IMR-90 (cell line): Measurements from ENCODE around the gene CPN1. TPM values are rescaled to one million over a fixed set of nuclear protein-coding genes. Genes with fewer than 3 reads are reported as not detected.
A peak's percentile ranks its signal among the peaks of the same experiment; 100 is the strongest.

Experiments
- ATAC-seq: fragments of 200-7000 bp; cut with Tn5 transposase; 2 replicates; pipeline ENCODE4 v1.9.1; 2020; ENCODE audit warnings: low read depth, mild to moderate bottlenecking, moderate library complexity
- BruUV-seq: library from RNA; stranded (reverse); fragments of 400-500 nt; replicated peaks from 2 replicates; lab custom pipeline; 2021; lab: Mats Ljungman, UMichigan
- CTCF ChIA-PET: fragments of 300-600 bp; formaldehyde crosslinking; extraction: SDS; loops from one replicate; lab custom pipeline; 2021; ENCODE audit warnings: antibody characterized with exemption; lab: Yijun Ruan, JAX
- POLR2A ChIA-PET: fragments of 300-600 bp; sonication (Branson Sonifier 250); formaldehyde crosslinking; loops from one replicate; lab custom pipeline; 2022; ENCODE audit warnings: antibody characterized with exemption; ENCODE audit not compliant: unreplicated experiment; lab: Charles Lee
- DNase-seq: peaks from one replicate; pipeline ENCODE4 v3.0.0; 2013
- H2AFZ ChIP-seq: replicated peaks from 2 replicates; pipeline ENCODE3; 2013; ENCODE audit warnings: low read length, mild to moderate bottlenecking; ENCODE audit not compliant: poor library complexity
- H2AK5ac ChIP-seq: 2 replicates; pipeline ENCODE4 v1.6.1; 2013; ENCODE audit warnings: low read depth, low read length, inconsistent platforms
- H2AK9ac ChIP-seq: replicated peaks from 2 replicates; pipeline ENCODE3; 2013; ENCODE audit warnings: mild to moderate bottlenecking, low read depth, low read length, moderate library complexity; ENCODE audit not compliant: poor library complexity
- H2BK120ac ChIP-seq: 2 replicates; pipeline ENCODE4 v1.6.1; 2013; ENCODE audit warnings: low read depth, low read length, inconsistent platforms
- H2BK15ac ChIP-seq: 3 replicates; pipeline ENCODE4 v1.6.1; 2013; ENCODE audit warnings: low read depth, low read length, inconsistent platforms
- H2BK20ac ChIP-seq: 2 replicates; pipeline ENCODE4 v1.6.1; 2013; ENCODE audit warnings: low read depth, mild to moderate bottlenecking, inconsistent platforms, low read length, moderate library complexity
- H2BK5ac ChIP-seq: 2 replicates; pipeline ENCODE4 v1.6.1; 2013; ENCODE audit warnings: mild to moderate bottlenecking, low read depth, low read length, inconsistent platforms; ENCODE audit not compliant: poor library complexity, severe bottlenecking
- H3K14ac ChIP-seq: replicated peaks from 2 replicates; pipeline ENCODE4 v1.6.1; 2013; ENCODE audit warnings: low read depth, low read length, inconsistent platforms
- H3K18ac ChIP-seq: 2 replicates; pipeline ENCODE4 v1.6.1; 2013; ENCODE audit warnings: low read depth, low read length, control low read depth
- H3K23ac ChIP-seq: 2 replicates; pipeline ENCODE4 v1.6.1; 2013; ENCODE audit warnings: low read depth, low read length, inconsistent platforms
- H3K27ac ChIP-seq: 2 replicates; pipeline ENCODE4 v1.5.1; 2013; ENCODE audit warnings: mild to moderate bottlenecking, control low read depth, low read length; ENCODE audit not compliant: insufficient read depth
- H3K27me3 ChIP-seq: 2 replicates; pipeline ENCODE4 v1.6.1; 2013; ENCODE audit warnings: low read length; ENCODE audit not compliant: control insufficient read depth, insufficient read depth
- H3K36me3 ChIP-seq: 2 replicates; pipeline ENCODE4 v1.6.1; 2013; ENCODE audit warnings: low read length, mixed read lengths; ENCODE audit not compliant: control insufficient read depth, insufficient read depth
- H3K4ac ChIP-seq: 2 replicates; pipeline ENCODE4 v1.6.1; 2013; ENCODE audit warnings: low read depth, low read length, inconsistent platforms
- H3K4me1 ChIP-seq: 2 replicates; pipeline ENCODE4 v1.6.1; 2013; ENCODE audit warnings: low read length, mixed read lengths; ENCODE audit not compliant: control insufficient read depth, insufficient read depth
- H3K4me2 ChIP-seq: 2 replicates; pipeline ENCODE4 v1.6.1; 2013; ENCODE audit warnings: low read depth, mild to moderate bottlenecking, control low read depth, low read length, moderate library complexity
- H3K4me3 ChIP-seq: 2 replicates; pipeline ENCODE4 v1.5.1; 2013; ENCODE audit warnings: low read depth, mild to moderate bottlenecking, control low read depth, low read length, moderate library complexity; ENCODE audit not compliant: insufficient read depth
- H3K56ac ChIP-seq: 2 replicates; pipeline ENCODE4 v1.6.1; 2013; ENCODE audit warnings: low read length, inconsistent platforms; ENCODE audit not compliant: insufficient read depth; ENCODE audit errors: extremely low read depth
- H3K79me1 ChIP-seq, 2 experiments: 2 replicates each; pipeline ENCODE4 v1.6.1; 2013; ENCODE audit warnings: low read length in 2 of 2, inconsistent platforms in 1 of 2, low read depth in 1 of 2
- H3K9ac ChIP-seq: 2 replicates; pipeline ENCODE4 v1.6.1; 2013; ENCODE audit warnings: low read depth, low read length, control low read depth
- H3K9me1 ChIP-seq: 2 replicates; pipeline ENCODE4 v1.6.1; 2013; ENCODE audit warnings: low read length, inconsistent platforms; ENCODE audit not compliant: insufficient read depth
- H3K9me3 ChIP-seq: 2 replicates; pipeline ENCODE4 v1.6.1; 2013; ENCODE audit warnings: low read length; ENCODE audit not compliant: control insufficient read depth, insufficient read depth
- H4K20me1 ChIP-seq: 2 replicates; pipeline ENCODE4 v1.6.1; 2013; ENCODE audit warnings: low read length, inconsistent platforms; ENCODE audit not compliant: insufficient read depth
- H4K5ac ChIP-seq: 2 replicates; pipeline ENCODE4 v1.6.1; 2013; ENCODE audit warnings: mild to moderate bottlenecking, low read depth, low read length, control low read depth
- H4K8ac ChIP-seq, 2 experiments: 2 replicates each; pipeline ENCODE4 v1.6.1; 2013; ENCODE audit warnings: low read depth in 2 of 2, low read length in 2 of 2, control low read depth in 1 of 2, inconsistent platforms in 1 of 2
- H4K91ac ChIP-seq: 2 replicates; pipeline ENCODE4 v1.6.1; 2013; ENCODE audit warnings: low read depth, low read length, inconsistent platforms; ENCODE audit not compliant: insufficient read depth
- BHLHE40 ChIP-seq: fragments of 150-350 bp; IDR thresholded peaks from 2 replicates; pipeline ENCODE4 v1.6.1; 2016; ENCODE audit warnings: mild to moderate bottlenecking, low read depth, low read length
- CEBPB ChIP-seq: IDR thresholded peaks from 2 replicates; pipeline ENCODE4 v1.6.1; 2012; ENCODE audit warnings: low read depth, low read length, improper control_type of control experiment
- ELK1 ChIP-seq: fragments of 150-350 bp; IDR thresholded peaks from 2 replicates; pipeline ENCODE4 v1.6.1; 2016; ENCODE audit warnings: low read depth, mild to moderate bottlenecking, low read length, moderate library complexity, borderline replicate concordance
- FOS ChIP-seq: fragments of 150-350 bp; IDR thresholded peaks from 2 replicates; pipeline ENCODE4 v1.6.1; 2016; ENCODE audit warnings: low read depth, low read length
- MAFK ChIP-seq: IDR thresholded peaks from 2 replicates; pipeline ENCODE4 v1.6.1; 2012; ENCODE audit warnings: low read depth, low read length, improper control_type of control experiment
- MAZ ChIP-seq: IDR thresholded peaks from 2 replicates; pipeline ENCODE4 v1.6.1; 2012; ENCODE audit warnings: low read depth, mild to moderate bottlenecking, low read length, improper control_type of control experiment, moderate library complexity, borderline replicate concordance
- NFE2L2 ChIP-seq: fragments of 150-350 bp; IDR thresholded peaks from 2 replicates; pipeline ENCODE4 v1.6.1; 2016; ENCODE audit warnings: low read depth, mild to moderate bottlenecking, low read length
- POLR2A ChIP-seq: IDR thresholded peaks from 2 replicates; pipeline ENCODE4 v1.6.1; 2012; ENCODE audit warnings: mild to moderate bottlenecking, low read depth, low read length
- RAD21 ChIP-seq: IDR thresholded peaks from 2 replicates; pipeline ENCODE4 v1.6.1; 2012; ENCODE audit warnings: low read length, improper control_type of control experiment
- RCOR1 ChIP-seq: IDR thresholded peaks from 2 replicates; pipeline ENCODE4 v1.6.1; 2012; ENCODE audit warnings: mild to moderate bottlenecking, low read length, improper control_type of control experiment; ENCODE audit not compliant: insufficient replicate concordance
- WGBS, 2 experiments: methylation state at CpG; one replicate each; pipeline versions ENCODE4 v1.1.5 to v1.1.7; 2013; ENCODE audit warnings: missing lambda C conversion rate in 2 of 2; ENCODE audit not compliant: insufficient read length in 1 of 2; ENCODE audit errors: extremely low coverage in 2 of 2; 5-methylcytosine and 5-hydroxymethylcytosine counted together
- dilution Hi-C: fragments of 300-500 bp; cut with HindIII; formaldehyde crosslinking; loops from one replicate; pipeline ENCODE4 v1.14.3; 2018; ENCODE audit warnings: low sequenced_read_pairs; ENCODE audit not compliant: unreplicated experiment
- in situ Hi-C: fragments of 300-500 bp; cut with MboI; formaldehyde crosslinking; loops from 3 replicates; pipeline ENCODE4 v1.14.3; 2019; ENCODE audit warnings: low sequenced_read_pairs, inconsistent platforms, mixed read lengths
- intact Hi-C: fragments of 100-400 bp; cut with micrococcal nuclease; formaldehyde crosslinking; loops from 2 replicates; pipeline ENCODE4 v1.10.0; 2022
- polyA plus RNA-seq, 3 experiments: library from polyadenylated mRNA; depleted of rRNA; stranded (reverse); fragments of >200 nt; gene quantifications; 2 replicates each; pipeline ENCODE4 v1.2.3, GENCODE V29; 2012; ENCODE audit warnings: low replicate concordance in 1 of 3
- total RNA-seq: library from RNA; depleted of rRNA; stranded (reverse); fragments of >200 nt; gene quantifications from 2 replicates; pipeline ENCODE4 v1.2.3, GENCODE V29; 2012
- TF ChIP-seq, protein P1 (sequence below): conservative IDR thresholded peaks from 2 replicates; pipeline ENCODE4 v1.5.1; 2012; ENCODE audit warnings: mild to moderate bottlenecking, low read depth, low read length, improper control_type of control experiment

Gene CPN1
- total and polyA plus RNA-seq, 2 of the 4 experiments (the other 2 are of a cell fraction), result not detected

- in situ Hi-C loops, result no loop called here
- dilution Hi-C loops, result no loop called here
- Histone ChIP-seq H3K23ac (peak overlapping the region; percentile 92), H3K4me2 (peak overlapping the region; percentile 62), H2BK20ac (peak overlapping the region; percentile 77), H2BK120ac (peak overlapping the region; percentile 90), H2BK5ac (peak overlapping the region; percentile 95), H3K79me1 (peaks cover 13 to 25% of the 10 kb centered on the region in 2 experiments), H3K9me1 (peaks cover 10% of the 10 kb centered on the region), H3K4me1 (peaks cover 15% of the 10 kb centered on the region), H3K27ac (peak overlapping the region; percentile 50), H2AFZ (no peak overlapping the region), H4K91ac (peak overlapping the region; percentile 90), H3K4ac (peak overlapping the region; percentile 82), H2BK15ac (peak overlapping the region; percentile 94), H3K56ac (peak overlapping the region; percentile 65; the same call in 1 of the 2 replicates), H3K4me3 (peak overlapping the region; percentile 14; the same call in 1 of the 2 replicates), H3K18ac (peak overlapping the region; percentile 37), H4K20me1 (peaks cover 20% of the 10 kb centered on the region; the same call in 1 of the 2 replicates), H2AK9ac (peak overlapping the region; percentile 47), H4K8ac (peak overlapping the region; percentile 29 to 89), H3K9ac (no peak overlapping the region; the same call in 1 of the 2 replicates), H3K9me3 (no peaks in the 10 kb centered on the region), H2AK5ac (peak overlapping the region; percentile 96), H3K36me3 (no peaks in the 10 kb centered on the region), H3K27me3 (no peaks in the 10 kb centered on the region), H3K14ac (peak overlapping the region; percentile 79), H4K5ac (peak overlapping the region; percentile 86)
- ChIA-PET CTCF (interaction anchor here (0.7 kb wide), 1 partner anchor 161 kb away, joined by 4 read pairs; no protein-coding TSS in a partner anchor), POLR2A (no interaction called here)
- intact Hi-C loops, result loop anchor here (2.0 to 5.0 kb wide), 4 partner anchors 31 to 160 kb away; no protein-coding TSS in a partner anchor
- WGBS, 2 experiments, result no CpG with 5 or more reads among the region's 10 CpGs
- DNase-seq, result no peak
- ATAC-seq, result no peak
- TF ChIP-seq RAD21 (no peak), ELK1 (no peak), BHLHE40 (no peak), CEBPB (peak; percentile 7; the same call in 1 of the 2 replicates), NFE2L2 (no peak), FOS (no peak), MAZ (no peak), MAFK (no peak), RCOR1 (no peak), POLR2A (0 out of 2 replicates have a peak, but pooled peaks have one; percentile 6)
- TF ChIP-seq, protein P1, sequence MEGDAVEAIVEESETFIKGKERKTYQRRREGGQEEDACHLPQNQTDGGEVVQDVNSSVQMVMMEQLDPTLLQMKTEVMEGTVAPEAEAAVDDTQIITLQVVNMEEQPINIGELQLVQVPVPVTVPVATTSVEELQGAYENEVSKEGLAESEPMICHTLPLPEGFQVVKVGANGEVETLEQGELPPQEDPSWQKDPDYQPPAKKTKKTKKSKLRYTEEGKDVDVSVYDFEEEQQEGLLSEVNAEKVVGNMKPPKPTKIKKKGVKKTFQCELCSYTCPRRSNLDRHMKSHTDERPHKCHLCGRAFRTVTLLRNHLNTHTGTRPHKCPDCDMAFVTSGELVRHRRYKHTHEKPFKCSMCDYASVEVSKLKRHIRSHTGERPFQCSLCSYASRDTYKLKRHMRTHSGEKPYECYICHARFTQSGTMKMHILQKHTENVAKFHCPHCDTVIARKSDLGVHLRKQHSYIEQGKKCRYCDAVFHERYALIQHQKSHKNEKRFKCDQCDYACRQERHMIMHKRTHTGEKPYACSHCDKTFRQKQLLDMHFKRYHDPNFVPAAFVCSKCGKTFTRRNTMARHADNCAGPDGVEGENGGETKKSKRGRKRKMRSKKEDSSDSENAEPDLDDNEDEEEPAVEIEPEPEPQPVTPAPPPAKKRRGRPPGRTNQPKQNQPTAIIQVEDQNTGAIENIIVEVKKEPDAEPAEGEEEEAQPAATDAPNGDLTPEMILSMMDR, result no peak
- BruUV-seq, result no TSS peak
Observed at GRCh38 chr10:100007231-100008141, 74.2 kb downstream of the CPN1 start.
